Measurements from ENCODE around the gene RHOT1.
"Not testable (repeated sequence)": the region's sequence is repeated elsewhere in the genome, so short reads cannot be mapped to it uniquely, and the experiment has no call there.

Gene RHOT1

DNA sequence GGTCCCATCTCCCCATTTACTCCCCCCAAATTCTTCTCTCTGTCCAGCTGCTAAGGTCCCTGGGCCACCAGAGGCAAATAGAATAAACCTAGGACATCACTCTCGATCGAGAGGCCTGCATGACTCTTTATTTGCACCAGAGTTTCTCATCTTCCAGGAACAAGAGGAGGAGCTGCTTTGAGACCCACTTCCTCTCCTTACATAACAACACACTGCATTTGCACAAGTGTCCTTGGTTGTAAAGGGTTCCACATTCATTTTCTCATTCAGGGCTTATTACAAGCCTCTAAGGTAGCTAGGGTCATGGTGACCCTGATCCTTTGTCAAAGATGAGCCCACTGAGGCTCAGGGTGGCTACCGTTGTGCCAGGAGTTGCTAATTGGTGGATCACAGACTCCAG lies 38.1 kb upstream of the RHOT1 start:
- TF ChIP-seq, protein P1, sequence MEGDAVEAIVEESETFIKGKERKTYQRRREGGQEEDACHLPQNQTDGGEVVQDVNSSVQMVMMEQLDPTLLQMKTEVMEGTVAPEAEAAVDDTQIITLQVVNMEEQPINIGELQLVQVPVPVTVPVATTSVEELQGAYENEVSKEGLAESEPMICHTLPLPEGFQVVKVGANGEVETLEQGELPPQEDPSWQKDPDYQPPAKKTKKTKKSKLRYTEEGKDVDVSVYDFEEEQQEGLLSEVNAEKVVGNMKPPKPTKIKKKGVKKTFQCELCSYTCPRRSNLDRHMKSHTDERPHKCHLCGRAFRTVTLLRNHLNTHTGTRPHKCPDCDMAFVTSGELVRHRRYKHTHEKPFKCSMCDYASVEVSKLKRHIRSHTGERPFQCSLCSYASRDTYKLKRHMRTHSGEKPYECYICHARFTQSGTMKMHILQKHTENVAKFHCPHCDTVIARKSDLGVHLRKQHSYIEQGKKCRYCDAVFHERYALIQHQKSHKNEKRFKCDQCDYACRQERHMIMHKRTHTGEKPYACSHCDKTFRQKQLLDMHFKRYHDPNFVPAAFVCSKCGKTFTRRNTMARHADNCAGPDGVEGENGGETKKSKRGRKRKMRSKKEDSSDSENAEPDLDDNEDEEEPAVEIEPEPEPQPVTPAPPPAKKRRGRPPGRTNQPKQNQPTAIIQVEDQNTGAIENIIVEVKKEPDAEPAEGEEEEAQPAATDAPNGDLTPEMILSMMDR (IDR thresholded peaks at IDR 0.05): no peak
- TF ChIP-seq ZFX (IDR thresholded peaks at IDR 0.05; ENCODE audit: borderline replicate concordance): no peak
- H3K27ac ChIP-seq: no peak overlapping the region

DNA sequence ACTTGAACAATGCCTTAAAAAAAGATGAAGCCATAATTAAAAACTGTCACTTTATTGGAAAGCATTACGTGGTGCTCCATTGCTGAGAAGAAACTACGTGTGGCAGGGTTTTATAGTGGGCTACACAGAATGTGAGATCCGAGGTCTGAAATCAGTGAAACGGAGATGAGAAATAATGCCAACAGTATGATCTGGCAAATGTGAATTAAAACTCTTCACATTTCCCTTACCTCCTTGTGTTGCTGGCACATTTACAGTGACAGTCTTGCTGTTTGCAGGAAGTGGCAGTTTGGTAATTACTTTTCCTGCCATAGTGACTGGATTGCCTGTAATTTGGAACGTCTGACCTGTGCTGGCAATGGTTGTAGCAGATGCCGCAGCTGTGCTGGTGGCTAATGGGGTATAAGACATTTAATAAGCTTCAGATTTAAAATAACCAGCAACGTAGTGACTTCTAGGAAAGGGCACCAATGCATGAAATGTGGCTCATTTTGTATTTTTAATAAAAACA lies 35.8 kb upstream of the RHOT1 start:
- H3K27ac ChIP-seq: not testable (repeated sequence)

DNA sequence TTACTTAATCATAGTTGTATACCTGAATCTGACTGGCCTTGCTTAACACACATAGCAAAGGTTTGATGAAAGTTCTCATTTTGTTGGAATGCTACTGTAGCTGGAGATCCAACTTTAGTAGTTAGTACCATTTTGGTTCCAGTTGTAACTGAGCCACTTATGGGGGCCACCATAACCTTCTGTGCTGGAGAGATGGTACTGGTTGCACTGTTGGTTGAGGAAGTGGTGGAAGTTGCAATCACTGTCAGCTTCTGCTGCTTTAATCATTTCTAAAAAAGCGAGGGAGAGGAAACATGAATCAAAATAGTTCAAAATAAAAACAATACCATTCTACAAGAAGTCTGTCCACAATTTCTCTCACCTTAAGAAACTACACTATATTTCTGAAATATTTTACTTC lies 35.1 kb upstream of the RHOT1 start:
- not testable (repeated sequence) for H3K27ac ChIP-seq

DNA sequence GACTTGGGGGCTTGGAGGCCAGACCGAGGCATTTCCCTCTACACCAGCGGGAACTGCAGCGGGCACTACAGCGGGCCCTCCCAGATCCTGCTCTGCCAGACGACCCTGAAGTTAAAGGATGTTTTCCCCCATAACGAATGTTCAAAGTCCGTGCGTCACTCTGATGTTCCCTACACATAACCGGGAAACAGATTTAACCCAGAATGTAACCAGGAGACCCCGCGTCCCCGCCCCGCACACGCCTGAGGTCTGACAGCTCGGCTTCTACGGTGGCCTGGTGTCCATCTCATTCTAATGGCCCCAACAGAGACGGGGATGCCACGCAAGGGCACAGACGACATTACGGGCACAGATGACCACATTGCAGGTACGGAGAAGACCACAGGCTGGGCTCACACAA lies 31.7 kb upstream of the RHOT1 start:
- TF ChIP-seq, protein P1 (IDR thresholded peaks at IDR 0.05): no peak
- TF ChIP-seq ZFX (IDR thresholded peaks at IDR 0.05; ENCODE audit: borderline replicate concordance): no peak
- no peak overlapping the region for H3K27ac ChIP-seq

DNA sequence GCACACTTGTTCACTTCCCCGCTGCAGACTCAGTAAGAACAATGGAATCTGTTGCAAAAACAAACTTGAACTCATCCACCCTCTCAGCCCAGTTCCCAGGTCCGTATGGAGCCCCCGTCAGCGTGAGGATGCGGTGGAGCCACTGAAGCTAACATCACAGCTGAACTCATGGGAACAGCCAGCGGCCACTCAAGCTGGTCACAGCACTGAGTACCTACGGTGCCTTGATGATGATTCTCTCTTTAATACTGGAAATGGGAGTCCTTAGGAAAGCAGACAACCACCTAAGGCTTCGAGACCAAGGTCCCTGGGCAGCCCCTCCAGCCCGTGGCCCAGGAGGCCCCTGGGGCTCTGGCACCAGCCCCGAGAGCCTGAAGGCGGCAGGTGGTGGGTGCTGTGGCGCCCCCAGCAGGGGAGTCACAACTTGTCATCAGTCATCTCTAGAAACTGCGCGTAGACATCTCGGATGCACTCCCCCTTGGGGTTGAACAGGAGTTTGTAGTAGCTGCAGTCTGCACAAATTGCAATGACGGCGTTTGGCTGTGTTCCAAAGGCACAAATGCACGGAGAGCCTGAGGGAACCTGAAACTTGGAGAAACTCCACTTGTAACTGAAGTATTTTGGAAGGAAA lies 31.0 kb upstream of the RHOT1 start:
- TF ChIP-seq ZFX (IDR thresholded peaks at IDR 0.05; ENCODE audit: borderline replicate concordance): no peak
- TF ChIP-seq, protein P1 (IDR thresholded peaks at IDR 0.05): peak; percentile 41
- no peak overlapping the region for H3K27ac ChIP-seq

DNA sequence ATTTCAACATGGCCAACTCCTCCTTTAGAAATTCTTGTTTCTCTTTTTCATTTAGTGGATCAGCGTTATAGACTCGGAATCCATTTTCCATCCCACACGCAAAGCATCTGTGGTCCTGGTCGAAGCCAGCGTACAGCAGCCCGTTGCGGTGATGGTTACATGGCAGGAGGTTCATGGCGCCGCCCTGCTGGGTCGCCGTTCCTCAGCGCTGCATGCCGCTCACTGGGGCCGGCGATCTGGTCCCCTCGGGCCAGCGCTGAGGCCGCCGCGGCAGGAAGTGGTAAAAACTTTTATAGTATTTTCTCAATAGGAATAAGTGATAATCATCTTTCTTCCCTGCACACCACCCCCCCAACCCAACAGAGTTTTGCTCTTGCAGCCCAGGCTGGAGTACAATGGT lies 29.9 kb upstream of the RHOT1 start:
- no peak overlapping the region for H3K27ac ChIP-seq
- TF ChIP-seq ZFX (IDR thresholded peaks at IDR 0.05; ENCODE audit: borderline replicate concordance): no peak
- TF ChIP-seq, protein P1 (IDR thresholded peaks at IDR 0.05): peak; percentile 57

DNA sequence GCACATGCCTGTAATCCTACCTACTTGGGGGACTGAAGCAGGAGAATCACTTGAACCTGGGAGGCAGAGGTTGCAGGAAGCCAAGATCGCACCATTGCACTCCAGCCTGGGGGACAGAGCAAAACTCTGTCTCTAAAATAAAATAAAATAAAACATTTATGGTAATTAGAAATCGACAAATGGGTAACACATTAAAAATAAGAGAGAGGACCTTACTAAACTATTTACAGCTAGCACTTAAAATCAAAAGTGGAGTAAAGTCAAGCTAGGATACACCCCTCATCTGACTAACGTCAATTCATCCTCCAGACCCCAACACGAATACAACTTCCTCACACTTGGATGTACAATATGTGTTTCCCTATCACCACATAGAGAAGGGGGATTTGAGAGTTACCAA lies 27.8 kb upstream of the RHOT1 start:
- H3K27ac ChIP-seq: no peak overlapping the region
- TF ChIP-seq, protein P1 (IDR thresholded peaks at IDR 0.05): no peak
- no peak for TF ChIP-seq ZFX (IDR thresholded peaks at IDR 0.05; ENCODE audit: borderline replicate concordance)

DNA sequence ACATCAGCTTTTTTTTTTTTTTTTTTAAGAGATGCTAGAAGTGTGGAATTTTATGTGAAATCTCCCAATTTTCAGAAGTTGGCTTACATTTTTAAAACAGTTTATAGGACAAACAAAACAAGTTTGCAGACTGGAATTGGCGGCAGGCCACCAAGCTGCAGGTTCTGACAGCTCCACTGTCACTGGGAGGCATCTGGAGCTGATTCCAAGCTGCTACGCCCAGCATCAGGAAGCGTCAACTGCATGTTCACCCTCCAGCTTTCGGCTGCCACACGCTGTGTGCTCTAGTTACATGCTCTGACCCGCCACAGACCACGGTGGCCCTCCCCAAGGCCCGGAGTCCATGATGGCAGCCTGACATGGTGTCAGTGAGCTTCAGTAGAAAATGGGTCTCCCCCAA lies 26.8 kb upstream of the RHOT1 start:
- H3K27ac ChIP-seq: not testable (repeated sequence)

DNA sequence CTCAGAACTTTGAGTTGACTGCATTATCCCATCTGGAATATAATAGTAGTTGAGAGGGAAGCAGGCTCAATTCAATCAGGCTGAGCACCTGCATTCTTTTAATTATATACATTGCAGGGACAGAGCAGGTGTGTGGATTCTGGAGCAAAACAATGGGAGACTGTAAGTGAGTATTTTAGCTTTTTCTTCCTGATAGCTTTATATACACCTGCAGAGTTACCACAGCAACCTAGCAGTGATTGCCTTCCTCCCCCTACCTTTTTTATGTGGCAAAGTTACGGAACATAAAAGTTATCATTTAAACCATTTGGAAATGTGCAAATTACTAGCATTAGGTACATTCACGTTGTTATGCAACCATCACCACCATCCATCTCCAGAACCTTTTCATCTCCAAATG lies 25.4 kb upstream of the RHOT1 start:
- no peak for TF ChIP-seq ZFX (IDR thresholded peaks at IDR 0.05; ENCODE audit: borderline replicate concordance)
- TF ChIP-seq, protein P1 (IDR thresholded peaks at IDR 0.05): no peak
- H3K27ac ChIP-seq: no peak overlapping the region

All from 22Rv1 (cell line).